WTC11 (cell line): ENCODE data around the gene CCDC127. TPM values are rescaled to one million over a fixed set of nuclear protein-coding genes. Genes with fewer than 3 reads are reported as not detected.

Experiments used
- ATAC-seq: fragments of 200-7000 bp; cut with Tn5 transposase; 2 replicates; pipeline ENCODE4 v1.10.0; 2021; ENCODE audit warnings: mild to moderate bottlenecking, moderate library complexity
- CTCF ChIA-PET: fragments of 300-600 bp; sonication (Branson Sonifier 250); formaldehyde crosslinking; loops from one replicate; lab custom pipeline; 2021; ENCODE audit warnings: antibody characterized with exemption; lab: Charles Lee
- POLR2A ChIA-PET: fragments of 350-600 bp; sonication (Branson Sonifier 250); formaldehyde crosslinking; loops from one replicate; lab custom pipeline; 2021; ENCODE audit warnings: antibody characterized with exemption; lab: Charles Lee
- DNase-seq: peaks from one replicate; pipeline ENCODE4 v3.0.0; 2021; ENCODE audit warnings: low spot score
- H3K27ac Mint-ChIP-seq: 2 replicates; pipeline ENCODE4 v1.8.0; 2021; ENCODE audit warnings: mixed read lengths
- H3K27me3 Mint-ChIP-seq: 2 replicates; pipeline ENCODE4 v1.8.0; 2021; ENCODE audit warnings: low read depth, mild to moderate bottlenecking, moderate library complexity, mixed read lengths
- H3K36me3 Mint-ChIP-seq: 2 replicates; pipeline ENCODE4 v1.8.0; 2021; ENCODE audit warnings: mixed read lengths
- H3K4me1 Mint-ChIP-seq: 2 replicates; pipeline ENCODE4 v1.8.0; 2022; ENCODE audit warnings: mixed read lengths
- H3K4me3 Mint-ChIP-seq: 2 replicates; pipeline ENCODE4 v1.8.0; 2021; ENCODE audit warnings: mild to moderate bottlenecking, moderate library complexity, mixed read lengths
- H3K9me3 Mint-ChIP-seq: 2 replicates; pipeline ENCODE4 v1.8.0; 2021; ENCODE audit warnings: mixed read lengths
- CREB1 ChIP-seq: sonication (generic); formaldehyde crosslinking; IDR thresholded peaks from 2 replicates; pipeline ENCODE4 v1.8.0; 2023; ENCODE audit warnings: mild to moderate bottlenecking, missing genetic modification reagents
- ETV6 ChIP-seq: sonication (generic); formaldehyde crosslinking; IDR thresholded peaks from 2 replicates; pipeline ENCODE4 v1.8.1; 2022; ENCODE audit warnings: mild to moderate bottlenecking, missing genetic modification reagents
- GRHL2 ChIP-seq: fragments of 250-450 bp; sonication (Bioruptor Pico); IDR thresholded peaks from 2 replicates; pipeline ENCODE4 v1.8.0; 2022; ENCODE audit warnings: mild to moderate bottlenecking, moderate library complexity; ENCODE audit not compliant: insufficient replicate concordance, severe bottlenecking
- NFE2L1 ChIP-seq: sonication (generic); formaldehyde crosslinking; IDR thresholded peaks from 2 replicates; pipeline ENCODE4 v1.8.1; 2023; ENCODE audit warnings: missing genetic modification reagents
- NR2C2 ChIP-seq: sonication (generic); formaldehyde crosslinking; IDR thresholded peaks from 2 replicates; pipeline ENCODE4 v1.8.0; 2022; ENCODE audit warnings: mild to moderate bottlenecking, missing genetic modification reagents
- PRRX2 ChIP-seq: fragments of 250-450 bp; sonication (Bioruptor Pico); IDR thresholded peaks from 2 replicates; pipeline ENCODE4 v1.8.0; 2021; ENCODE audit warnings: mild to moderate bottlenecking
- RELA ChIP-seq: sonication (generic); formaldehyde crosslinking; IDR thresholded peaks from 2 replicates; pipeline ENCODE4 v1.8.1; 2022; ENCODE audit warnings: missing genetic modification reagents, mild to moderate bottlenecking, borderline replicate concordance
- SMAD3 ChIP-seq: sonication (generic); formaldehyde crosslinking; IDR thresholded peaks from 2 replicates; pipeline ENCODE4 v1.8.0; 2022; ENCODE audit warnings: missing genetic modification reagents, mild to moderate bottlenecking, borderline replicate concordance
- TP53 ChIP-seq: sonication (generic); formaldehyde crosslinking; IDR thresholded peaks from 2 replicates; pipeline ENCODE4 v1.8.1; 2023; ENCODE audit warnings: mild to moderate bottlenecking, missing genetic modification reagents
- ZNF263 ChIP-seq: sonication (generic); formaldehyde crosslinking; IDR thresholded peaks from 2 replicates; pipeline ENCODE4 v1.8.1; 2022; ENCODE audit warnings: low read depth, mild to moderate bottlenecking, moderate library complexity, missing genetic modification reagents
- ZNF416 ChIP-seq: fragments of 250-450 bp; sonication (Bioruptor Pico); IDR thresholded peaks from 2 replicates; pipeline ENCODE4 v1.9.0; 2021; ENCODE audit warnings: mild to moderate bottlenecking, inconsistent platforms
- total RNA-seq: library from RNA; stranded (reverse); gene quantifications from 3 replicates; pipeline ENCODE4 v1.2.3, GENCODE V29; 2021
- TF ChIP-seq, protein P1 (sequence below): sonication (generic); formaldehyde crosslinking; IDR thresholded peaks from 2 replicates; pipeline ENCODE4 v1.8.1; 2023; ENCODE audit warnings: mild to moderate bottlenecking, missing genetic modification reagents, moderate library complexity
- TF ChIP-seq, protein P2 (sequence below): sonication (generic); formaldehyde crosslinking; IDR thresholded peaks from 2 replicates; pipeline ENCODE4 v1.8.0; 2023; ENCODE audit warnings: mild to moderate bottlenecking, missing genetic modification reagents
- TF ChIP-seq, protein P3 (sequence below): fragments of 250-450 bp; sonication (Bioruptor Pico); IDR thresholded peaks from 2 replicates; pipeline ENCODE4 v1.9.0; 2021; ENCODE audit warnings: mild to moderate bottlenecking
- TF ChIP-seq, protein P4 (sequence below): sonication (generic); formaldehyde crosslinking; IDR thresholded peaks from 2 replicates; pipeline ENCODE4 v1.8.0; 2022; ENCODE audit warnings: mild to moderate bottlenecking, missing genetic modification reagents
- TF ChIP-seq, protein P5 (sequence below): fragments of 200-600 bp; IDR thresholded peaks from 2 replicates; pipeline ENCODE4 v1.8.0; 2022; ENCODE audit warnings: antibody characterized with exemption
- TF ChIP-seq, protein P6 (sequence below): sonication (generic); formaldehyde crosslinking; IDR thresholded peaks from 2 replicates; pipeline ENCODE4 v1.8.1; 2023; ENCODE audit warnings: mild to moderate bottlenecking, missing genetic modification reagents, borderline replicate concordance
- TF ChIP-seq, protein P7 (sequence below): sonication (generic); formaldehyde crosslinking; IDR thresholded peaks from 2 replicates; pipeline ENCODE4 v1.8.0; 2022; ENCODE audit warnings: mild to moderate bottlenecking, missing genetic modification reagents
- TF ChIP-seq, protein P8 (sequence below): fragments of 250-450 bp; sonication (Bioruptor Pico); conservative IDR thresholded peaks from 2 replicates; pipeline ENCODE4 v1.9.0; 2021; ENCODE audit warnings: mild to moderate bottlenecking

CCDC127 gene
- total RNA-seq, 1 experiment from 2014 or later = 5.3 TPM

DNA sequence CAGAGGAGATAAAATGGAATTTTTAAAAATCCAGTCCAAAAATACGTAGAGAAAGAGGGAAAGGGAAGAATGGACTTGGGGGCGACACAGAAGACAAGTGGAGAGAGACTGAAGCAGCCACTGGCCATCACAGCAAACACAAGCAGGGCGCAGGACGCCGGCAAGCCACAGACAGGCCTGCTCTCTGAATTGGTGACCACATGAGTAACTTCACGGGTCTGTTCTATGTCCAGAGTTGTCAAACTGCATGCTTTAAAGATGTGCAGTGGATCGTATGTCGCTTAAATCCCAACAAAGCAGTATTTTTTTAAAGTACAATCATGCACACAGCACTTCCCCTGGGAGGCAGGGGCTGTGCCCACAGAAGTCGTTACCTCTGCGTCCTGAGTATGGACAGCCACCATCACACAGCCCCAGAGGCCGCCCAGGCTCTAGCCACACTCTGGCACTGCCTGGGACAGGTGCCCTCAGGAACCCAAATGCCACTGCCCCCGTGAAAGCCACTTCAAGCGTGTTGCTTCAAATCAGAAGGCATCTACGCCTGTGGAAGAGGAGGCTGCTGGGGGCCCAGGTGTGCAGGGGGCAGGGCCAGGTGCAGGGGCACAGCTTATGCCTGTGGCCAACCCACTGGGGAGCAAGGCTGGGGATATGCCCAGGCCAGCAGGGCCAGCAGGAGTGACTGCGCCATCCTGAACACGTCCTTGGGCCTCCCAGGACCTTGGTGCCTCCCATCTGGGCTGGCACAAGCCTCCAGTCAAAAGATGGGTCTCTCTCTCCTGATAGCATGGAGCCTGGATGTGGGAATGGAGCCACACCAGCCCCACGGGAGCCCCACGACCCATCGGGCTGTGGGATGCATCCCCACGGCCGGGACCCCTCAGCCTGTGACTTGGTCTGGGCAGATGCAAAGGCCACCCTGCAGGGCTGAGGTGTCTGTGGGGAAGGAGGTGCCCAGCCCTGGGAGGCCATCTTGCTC is 32.6 kb downstream of the CCDC127 start:
- Mint-ChIP-seq H3K27ac (no peak overlapping the region), H3K4me3 (no peak overlapping the region), H3K27me3 (no peaks in the 10 kb centered on the region; the same call in 1 of the 2 replicates), H3K36me3 (peaks cover 18% of the 10 kb centered on the region), H3K9me3 (no peaks in the 10 kb centered on the region), H3K4me1 (peaks cover 13% of the 10 kb centered on the region)
- DNase-seq = no peak
- POLR2A ChIA-PET = no interaction called here
- CTCF ChIA-PET = no interaction called here
- ATAC-seq = no peak
- TF ChIP-seq, protein P1, sequence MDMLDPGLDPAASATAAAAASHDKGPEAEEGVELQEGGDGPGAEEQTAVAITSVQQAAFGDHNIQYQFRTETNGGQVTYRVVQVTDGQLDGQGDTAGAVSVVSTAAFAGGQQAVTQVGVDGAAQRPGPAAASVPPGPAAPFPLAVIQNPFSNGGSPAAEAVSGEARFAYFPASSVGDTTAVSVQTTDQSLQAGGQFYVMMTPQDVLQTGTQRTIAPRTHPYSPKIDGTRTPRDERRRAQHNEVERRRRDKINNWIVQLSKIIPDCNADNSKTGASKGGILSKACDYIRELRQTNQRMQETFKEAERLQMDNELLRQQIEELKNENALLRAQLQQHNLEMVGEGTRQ (CRISPR knock-in tag) = no peak
- no peak for TF ChIP-seq PRRX2 (CRISPR knock-in tag)
- no peak for TF ChIP-seq NR2C2 (CRISPR knock-in tag)
- TF ChIP-seq, protein P2, sequence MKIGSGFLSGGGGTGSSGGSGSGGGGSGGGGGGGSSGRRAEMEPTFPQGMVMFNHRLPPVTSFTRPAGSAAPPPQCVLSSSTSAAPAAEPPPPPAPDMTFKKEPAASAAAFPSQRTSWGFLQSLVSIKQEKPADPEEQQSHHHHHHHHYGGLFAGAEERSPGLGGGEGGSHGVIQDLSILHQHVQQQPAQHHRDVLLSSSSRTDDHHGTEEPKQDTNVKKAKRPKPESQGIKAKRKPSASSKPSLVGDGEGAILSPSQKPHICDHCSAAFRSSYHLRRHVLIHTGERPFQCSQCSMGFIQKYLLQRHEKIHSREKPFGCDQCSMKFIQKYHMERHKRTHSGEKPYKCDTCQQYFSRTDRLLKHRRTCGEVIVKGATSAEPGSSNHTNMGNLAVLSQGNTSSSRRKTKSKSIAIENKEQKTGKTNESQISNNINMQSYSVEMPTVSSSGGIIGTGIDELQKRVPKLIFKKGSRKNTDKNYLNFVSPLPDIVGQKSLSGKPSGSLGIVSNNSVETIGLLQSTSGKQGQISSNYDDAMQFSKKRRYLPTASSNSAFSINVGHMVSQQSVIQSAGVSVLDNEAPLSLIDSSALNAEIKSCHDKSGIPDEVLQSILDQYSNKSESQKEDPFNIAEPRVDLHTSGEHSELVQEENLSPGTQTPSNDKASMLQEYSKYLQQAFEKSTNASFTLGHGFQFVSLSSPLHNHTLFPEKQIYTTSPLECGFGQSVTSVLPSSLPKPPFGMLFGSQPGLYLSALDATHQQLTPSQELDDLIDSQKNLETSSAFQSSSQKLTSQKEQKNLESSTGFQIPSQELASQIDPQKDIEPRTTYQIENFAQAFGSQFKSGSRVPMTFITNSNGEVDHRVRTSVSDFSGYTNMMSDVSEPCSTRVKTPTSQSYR (CRISPR knock-in tag) = no peak
- TF ChIP-seq CREB1 = no peak
- TF ChIP-seq, protein P3, sequence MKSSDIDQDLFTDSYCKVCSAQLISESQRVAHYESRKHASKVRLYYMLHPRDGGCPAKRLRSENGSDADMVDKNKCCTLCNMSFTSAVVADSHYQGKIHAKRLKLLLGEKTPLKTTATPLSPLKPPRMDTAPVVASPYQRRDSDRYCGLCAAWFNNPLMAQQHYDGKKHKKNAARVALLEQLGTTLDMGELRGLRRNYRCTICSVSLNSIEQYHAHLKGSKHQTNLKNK (CRISPR knock-in tag) = no peak
- TF ChIP-seq, protein P4, sequence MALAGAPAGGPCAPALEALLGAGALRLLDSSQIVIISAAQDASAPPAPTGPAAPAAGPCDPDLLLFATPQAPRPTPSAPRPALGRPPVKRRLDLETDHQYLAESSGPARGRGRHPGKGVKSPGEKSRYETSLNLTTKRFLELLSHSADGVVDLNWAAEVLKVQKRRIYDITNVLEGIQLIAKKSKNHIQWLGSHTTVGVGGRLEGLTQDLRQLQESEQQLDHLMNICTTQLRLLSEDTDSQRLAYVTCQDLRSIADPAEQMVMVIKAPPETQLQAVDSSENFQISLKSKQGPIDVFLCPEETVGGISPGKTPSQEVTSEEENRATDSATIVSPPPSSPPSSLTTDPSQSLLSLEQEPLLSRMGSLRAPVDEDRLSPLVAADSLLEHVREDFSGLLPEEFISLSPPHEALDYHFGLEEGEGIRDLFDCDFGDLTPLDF = no peak
- TF ChIP-seq, protein P5, sequence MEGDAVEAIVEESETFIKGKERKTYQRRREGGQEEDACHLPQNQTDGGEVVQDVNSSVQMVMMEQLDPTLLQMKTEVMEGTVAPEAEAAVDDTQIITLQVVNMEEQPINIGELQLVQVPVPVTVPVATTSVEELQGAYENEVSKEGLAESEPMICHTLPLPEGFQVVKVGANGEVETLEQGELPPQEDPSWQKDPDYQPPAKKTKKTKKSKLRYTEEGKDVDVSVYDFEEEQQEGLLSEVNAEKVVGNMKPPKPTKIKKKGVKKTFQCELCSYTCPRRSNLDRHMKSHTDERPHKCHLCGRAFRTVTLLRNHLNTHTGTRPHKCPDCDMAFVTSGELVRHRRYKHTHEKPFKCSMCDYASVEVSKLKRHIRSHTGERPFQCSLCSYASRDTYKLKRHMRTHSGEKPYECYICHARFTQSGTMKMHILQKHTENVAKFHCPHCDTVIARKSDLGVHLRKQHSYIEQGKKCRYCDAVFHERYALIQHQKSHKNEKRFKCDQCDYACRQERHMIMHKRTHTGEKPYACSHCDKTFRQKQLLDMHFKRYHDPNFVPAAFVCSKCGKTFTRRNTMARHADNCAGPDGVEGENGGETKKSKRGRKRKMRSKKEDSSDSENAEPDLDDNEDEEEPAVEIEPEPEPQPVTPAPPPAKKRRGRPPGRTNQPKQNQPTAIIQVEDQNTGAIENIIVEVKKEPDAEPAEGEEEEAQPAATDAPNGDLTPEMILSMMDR = no peak
- no peak for TF ChIP-seq TP53
- no peak for TF ChIP-seq ZNF416 (CRISPR knock-in tag)
- TF ChIP-seq, protein P6, sequence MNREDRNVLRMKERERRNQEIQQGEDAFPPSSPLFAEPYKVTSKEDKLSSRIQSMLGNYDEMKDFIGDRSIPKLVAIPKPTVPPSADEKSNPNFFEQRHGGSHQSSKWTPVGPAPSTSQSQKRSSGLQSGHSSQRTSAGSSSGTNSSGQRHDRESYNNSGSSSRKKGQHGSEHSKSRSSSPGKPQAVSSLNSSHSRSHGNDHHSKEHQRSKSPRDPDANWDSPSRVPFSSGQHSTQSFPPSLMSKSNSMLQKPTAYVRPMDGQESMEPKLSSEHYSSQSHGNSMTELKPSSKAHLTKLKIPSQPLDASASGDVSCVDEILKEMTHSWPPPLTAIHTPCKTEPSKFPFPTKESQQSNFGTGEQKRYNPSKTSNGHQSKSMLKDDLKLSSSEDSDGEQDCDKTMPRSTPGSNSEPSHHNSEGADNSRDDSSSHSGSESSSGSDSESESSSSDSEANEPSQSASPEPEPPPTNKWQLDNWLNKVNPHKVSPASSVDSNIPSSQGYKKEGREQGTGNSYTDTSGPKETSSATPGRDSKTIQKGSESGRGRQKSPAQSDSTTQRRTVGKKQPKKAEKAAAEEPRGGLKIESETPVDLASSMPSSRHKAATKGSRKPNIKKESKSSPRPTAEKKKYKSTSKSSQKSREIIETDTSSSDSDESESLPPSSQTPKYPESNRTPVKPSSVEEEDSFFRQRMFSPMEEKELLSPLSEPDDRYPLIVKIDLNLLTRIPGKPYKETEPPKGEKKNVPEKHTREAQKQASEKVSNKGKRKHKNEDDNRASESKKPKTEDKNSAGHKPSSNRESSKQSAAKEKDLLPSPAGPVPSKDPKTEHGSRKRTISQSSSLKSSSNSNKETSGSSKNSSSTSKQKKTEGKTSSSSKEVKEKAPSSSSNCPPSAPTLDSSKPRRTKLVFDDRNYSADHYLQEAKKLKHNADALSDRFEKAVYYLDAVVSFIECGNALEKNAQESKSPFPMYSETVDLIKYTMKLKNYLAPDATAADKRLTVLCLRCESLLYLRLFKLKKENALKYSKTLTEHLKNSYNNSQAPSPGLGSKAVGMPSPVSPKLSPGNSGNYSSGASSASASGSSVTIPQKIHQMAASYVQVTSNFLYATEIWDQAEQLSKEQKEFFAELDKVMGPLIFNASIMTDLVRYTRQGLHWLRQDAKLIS (CRISPR knock-in tag) = no peak
- TF ChIP-seq, protein P7, sequence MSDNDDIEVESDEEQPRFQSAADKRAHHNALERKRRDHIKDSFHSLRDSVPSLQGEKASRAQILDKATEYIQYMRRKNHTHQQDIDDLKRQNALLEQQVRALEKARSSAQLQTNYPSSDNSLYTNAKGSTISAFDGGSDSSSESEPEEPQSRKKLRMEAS = no peak
- no peak for TF ChIP-seq RELA (CRISPR knock-in tag)
- TF ChIP-seq NFE2L1 = no peak
- TF ChIP-seq, protein P8, sequence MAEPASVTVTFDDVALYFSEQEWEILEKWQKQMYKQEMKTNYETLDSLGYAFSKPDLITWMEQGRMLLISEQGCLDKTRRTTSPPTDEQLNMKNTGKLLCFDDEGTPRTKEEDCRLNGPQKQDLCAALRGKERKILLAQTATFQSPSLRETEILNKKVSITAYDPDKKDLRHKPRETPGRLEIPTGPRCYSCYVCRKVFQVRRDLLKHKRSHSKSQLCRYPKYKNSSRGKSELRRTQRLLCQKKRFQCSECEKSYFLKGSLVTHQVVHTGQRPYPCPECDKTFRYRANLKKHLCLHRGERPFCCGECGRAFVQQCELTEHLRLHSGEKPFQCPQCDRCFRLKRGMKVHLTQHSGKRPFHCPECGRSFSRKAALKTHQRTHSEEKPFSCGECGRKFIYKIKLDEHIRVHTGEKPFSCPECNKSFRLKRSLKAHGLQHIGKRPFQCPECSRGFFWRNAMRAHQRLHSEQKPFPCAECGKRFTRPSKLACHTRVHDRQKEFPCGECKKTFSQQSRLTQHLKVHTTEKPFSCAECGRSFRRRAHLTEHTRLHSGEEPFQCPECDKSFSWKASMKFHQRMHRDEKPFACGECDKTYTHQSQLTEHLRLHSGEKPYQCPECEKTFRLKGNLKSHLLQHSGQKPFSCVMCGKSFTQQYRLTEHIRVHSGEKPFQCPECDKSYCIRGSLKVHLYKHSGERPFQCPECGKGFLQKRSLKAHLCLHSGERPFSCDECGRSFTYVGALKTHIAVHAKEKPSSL (CRISPR knock-in tag) = no peak
- TF ChIP-seq GRHL2 (CRISPR knock-in tag) = no peak
- TF ChIP-seq ZNF263 (CRISPR knock-in tag) = no peak
- no peak for TF ChIP-seq SMAD3 (CRISPR knock-in tag)
- no peak for TF ChIP-seq ETV6
